GM18517 (cell line): ENCODE results near the gene ZNHIT1.
"Not testable (repeated sequence)": the region's sequence is repeated elsewhere in the genome, so short reads cannot be mapped to it uniquely, and the experiment has no call there.

Source experiments
- ATAC-seq: cut with Tn5 transposase; IDR thresholded peaks from one replicate; pipeline ENCODE4 v1.9.1; 2021; ENCODE audit warnings: mild to moderate bottlenecking, moderate library complexity; ENCODE audit not compliant: unreplicated experiment

ZNHIT1 gene

GRCh38 chr7:101186844-101187428 is 31.0 kb upstream of the ZNHIT1 start:
- ATAC-seq, result no peak

- ATAC-seq, result no peak
These were observed 28.9 kb upstream of the ZNHIT1 start for GRCh38 chr7:101189109-101189508.

GRCh38 chr7:101195884-101196283 is 22.1 kb upstream of the ZNHIT1 start:
- ATAC-seq, result no peak

- no peak for ATAC-seq
These were observed 20.0 kb upstream of the ZNHIT1 start for GRCh38 chr7:101197991-101198390.

- ATAC-seq, result no peak
These were observed 19.5 kb upstream of the ZNHIT1 start for GRCh38 chr7:101198476-101198875.

- not testable (repeated sequence) for ATAC-seq
These were observed 18.4 kb upstream of the ZNHIT1 start for GRCh38 chr7:101199522-101199921.

GRCh38 chr7:101200504-101200861 is 17.5 kb upstream of the ZNHIT1 start:
- no peak for ATAC-seq

GRCh38 chr7:101200862-101201599 is 16.9 kb upstream of the ZNHIT1 start, which contains the start of gene MOGAT3:
Gene MOGAT3 (minus strand): TSS chr7:101201036. CDS start chr7:101200854, 182 bp downstream.
- ATAC-seq, result no peak

- ATAC-seq, result no peak
These were observed 16.0 kb upstream of the ZNHIT1 start for GRCh38 chr7:101201695-101202602.

GRCh38 chr7:101202603-101202918 is 15.4 kb upstream of the ZNHIT1 start:
- no peak for ATAC-seq

- not testable (repeated sequence) for ATAC-seq
These were observed 13.9 kb upstream of the ZNHIT1 start for GRCh38 chr7:101203740-101204738.

- no peak for ATAC-seq
These were observed 11.9 kb upstream of the ZNHIT1 start for GRCh38 chr7:101205901-101206664.

GRCh38 chr7:101206665-101207042 is 11.3 kb upstream of the ZNHIT1 start:
- no peak for ATAC-seq

- ATAC-seq, result no peak
These were observed 10.5 kb upstream of the ZNHIT1 start for GRCh38 chr7:101207459-101207858.

GRCh38 chr7:101208794-101209193 is 9.2 kb upstream of the ZNHIT1 start:
- ATAC-seq, result no peak

GRCh38 chr7:101210143-101210542 is 7.8 kb upstream of the ZNHIT1 start:
- ATAC-seq, result no peak

GRCh38 chr7:101211501-101211900 is 6.5 kb upstream of the ZNHIT1 start:
- no peak for ATAC-seq

GRCh38 chr7:101212014-101212413 is 6.0 kb upstream of the ZNHIT1 start:
- no peak for ATAC-seq

- ATAC-seq, result no peak
These were observed 1.7 kb upstream of the ZNHIT1 start for GRCh38 chr7:101216001-101216859.
